Neural progenitor cell (in vitro differentiated cells): ENCODE results near the gene YTHDF2. TPM values are rescaled to one million over a fixed set of nuclear protein-coding genes. Genes with fewer than 3 reads are reported as not detected.

Experiments used
- DNase-seq: peaks from one replicate; pipeline ENCODE4 v3.0.0-alpha.2; 2016; ENCODE audit warnings: low spot score
- H2AFZ ChIP-seq: fragments of 200-600 bp; sonication (generic); replicated peaks from 2 replicates; pipeline ENCODE4 v1.6.1; 2016; ENCODE audit warnings: antibody characterized with exemption
- H3F3A ChIP-seq: fragments of 200-600 bp; sonication (generic); 2 replicates; pipeline ENCODE4 v1.6.1; 2016; ENCODE audit warnings: antibody characterized with exemption, low read depth
- H3K27ac ChIP-seq: fragments of 200-600 bp; sonication (generic); 2 replicates; pipeline ENCODE4 v1.5.1; 2016; ENCODE audit warnings: mild to moderate bottlenecking
- H3K27me3 ChIP-seq: fragments of 200-600 bp; sonication (generic); 2 replicates; pipeline ENCODE4 v1.6.1; 2016; ENCODE audit warnings: mild to moderate bottlenecking, moderate library complexity
- H3K36me3 ChIP-seq: fragments of 200-600 bp; sonication (generic); 2 replicates; pipeline ENCODE4 v1.5.1; 2016
- H3K4me1 ChIP-seq: fragments of 200-600 bp; sonication (generic); 2 replicates; pipeline ENCODE4 v1.6.1; 2016; ENCODE audit warnings: mixed run types
- H3K4me2 ChIP-seq: fragments of 200-600 bp; sonication (generic); 2 replicates; pipeline ENCODE4 v1.6.1; 2016
- H3K4me3 ChIP-seq: fragments of 200-600 bp; sonication (generic); 2 replicates; pipeline ENCODE4 v1.5.1; 2016
- H3K79me2 ChIP-seq: fragments of 200-600 bp; sonication (generic); 2 replicates; pipeline ENCODE4 v1.6.1; 2016; ENCODE audit warnings: low read depth
- H3K9ac ChIP-seq: fragments of 200-600 bp; sonication (generic); 2 replicates; pipeline ENCODE4 v1.6.1; 2016
- H3K9me3 ChIP-seq: fragments of 200-600 bp; sonication (generic); 2 replicates; pipeline ENCODE4 v1.5.1; 2016; ENCODE audit warnings: low read depth
- H4K20me1 ChIP-seq: fragments of 200-600 bp; sonication (generic); 2 replicates; pipeline ENCODE4 v1.6.1; 2016; ENCODE audit warnings: low read depth
- H3K27ac Mint-ChIP-seq: 3 replicates; pipeline ENCODE4 v1.8.0; 2021; ENCODE audit warnings: mixed read lengths
- H3K27me3 Mint-ChIP-seq: 2 replicates; pipeline ENCODE4 v1.8.0; 2022; ENCODE audit warnings: low read depth, mild to moderate bottlenecking, inconsistent platforms, moderate library complexity, mixed read lengths; ENCODE audit not compliant: insufficient read depth
- H3K36me3 Mint-ChIP-seq: 3 replicates; pipeline ENCODE4 v1.8.0; 2021; ENCODE audit warnings: mixed read lengths
- H3K4me1 Mint-ChIP-seq: 3 replicates; pipeline ENCODE4 v1.8.0; 2021; ENCODE audit warnings: mixed read lengths
- H3K4me3 Mint-ChIP-seq: 3 replicates; pipeline ENCODE4 v1.8.0; 2021; ENCODE audit warnings: mild to moderate bottlenecking, moderate library complexity, mixed read lengths
- H3K9me3 Mint-ChIP-seq: 3 replicates; pipeline ENCODE4 v1.8.0; 2020; ENCODE audit warnings: mixed read lengths
- EZH2 ChIP-seq: fragments of 200-600 bp; sonication (generic); IDR thresholded peaks from 2 replicates; pipeline ENCODE4 v1.6.1; 2017; ENCODE audit warnings: antibody characterized with exemption, mild to moderate bottlenecking, moderate library complexity
- EZH2phosphoT487 ChIP-seq: fragments of 200-600 bp; sonication (generic); IDR thresholded peaks from 2 replicates; pipeline ENCODE4 v1.6.1; 2017; ENCODE audit warnings: antibody characterized with exemption
- total RNA-seq: library from RNA; depleted of rRNA; stranded (reverse); fragments of >200 nt; gene quantifications from 2 replicates; pipeline ENCODE4 v1.2.3, GENCODE V29; 2015; ENCODE audit warnings: low replicate concordance
- TF ChIP-seq, protein P1 (sequence below): fragments of 200-600 bp; sonication (generic); IDR thresholded peaks from 2 replicates; pipeline ENCODE4 v1.5.1; 2017; ENCODE audit warnings: antibody characterized with exemption, mild to moderate bottlenecking

YTHDF2 gene
- total RNA-seq, 1 donor from 2014 or later, result 107 TPM

GRCh38 chr1:28807986-28808385, 71.2 kb downstream of the YTHDF2 start:
- Histone ChIP-seq H3K36me3 (no peaks in the 10 kb centered on the region), H3K27me3 (peaks cover 32% of the 10 kb centered on the region), H2AFZ (no peak overlapping the region), H4K20me1 (no peaks in the 10 kb centered on the region), H3K4me1 (peaks cover 6% of the 10 kb centered on the region), H3F3A (peaks cover 9% of the 10 kb centered on the region), H3K79me2 (no peaks in the 10 kb centered on the region), H3K9ac (no peak overlapping the region), H3K9me3 (no peaks in the 10 kb centered on the region), H3K4me3 (no peak overlapping the region), H3K27ac (no peak overlapping the region), H3K4me2 (no peak overlapping the region)
- Mint-ChIP-seq H3K4me1 (peaks cover 40% of the 10 kb centered on the region), H3K9me3 (peaks cover 8% of the 10 kb centered on the region), H3K4me3 (no peak overlapping the region), H3K36me3 (no peaks in the 10 kb centered on the region), H3K27me3 (peaks cover 33% of the 10 kb centered on the region), H3K27ac (no peak overlapping the region)
- TF ChIP-seq EZH2phosphoT487, result no peak
- TF ChIP-seq, protein P1, sequence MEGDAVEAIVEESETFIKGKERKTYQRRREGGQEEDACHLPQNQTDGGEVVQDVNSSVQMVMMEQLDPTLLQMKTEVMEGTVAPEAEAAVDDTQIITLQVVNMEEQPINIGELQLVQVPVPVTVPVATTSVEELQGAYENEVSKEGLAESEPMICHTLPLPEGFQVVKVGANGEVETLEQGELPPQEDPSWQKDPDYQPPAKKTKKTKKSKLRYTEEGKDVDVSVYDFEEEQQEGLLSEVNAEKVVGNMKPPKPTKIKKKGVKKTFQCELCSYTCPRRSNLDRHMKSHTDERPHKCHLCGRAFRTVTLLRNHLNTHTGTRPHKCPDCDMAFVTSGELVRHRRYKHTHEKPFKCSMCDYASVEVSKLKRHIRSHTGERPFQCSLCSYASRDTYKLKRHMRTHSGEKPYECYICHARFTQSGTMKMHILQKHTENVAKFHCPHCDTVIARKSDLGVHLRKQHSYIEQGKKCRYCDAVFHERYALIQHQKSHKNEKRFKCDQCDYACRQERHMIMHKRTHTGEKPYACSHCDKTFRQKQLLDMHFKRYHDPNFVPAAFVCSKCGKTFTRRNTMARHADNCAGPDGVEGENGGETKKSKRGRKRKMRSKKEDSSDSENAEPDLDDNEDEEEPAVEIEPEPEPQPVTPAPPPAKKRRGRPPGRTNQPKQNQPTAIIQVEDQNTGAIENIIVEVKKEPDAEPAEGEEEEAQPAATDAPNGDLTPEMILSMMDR, result no peak
- TF ChIP-seq EZH2, result no peak
- no peak for DNase-seq

GRCh38 chr1:28811369-28811765, 74.6 kb downstream of the YTHDF2 start:
- TF ChIP-seq EZH2, result no peak
- TF ChIP-seq EZH2phosphoT487, result no peak
- TF ChIP-seq, protein P1, result no peak
- Mint-ChIP-seq H3K36me3 (no peaks in the 10 kb centered on the region), H3K9me3 (no peaks in the 10 kb centered on the region), H3K27ac (no peak overlapping the region), H3K27me3 (peaks cover 47% of the 10 kb centered on the region), H3K4me3 (peak overlapping the region; percentile 81), H3K4me1 (peaks cover 35% of the 10 kb centered on the region)
- H3F3A ChIP-seq, result peaks cover 13% of the 10 kb centered on the region
- peaks cover 17% of the 10 kb centered on the region for H3K4me1 ChIP-seq
- peaks cover 55% of the 10 kb centered on the region for H3K27me3 ChIP-seq
- H3K36me3 ChIP-seq, result no peaks in the 10 kb centered on the region
- DNase-seq, result no peak
- no peaks in the 10 kb centered on the region for H4K20me1 ChIP-seq
- no peaks in the 10 kb centered on the region for H3K9me3 ChIP-seq
- no peaks in the 10 kb centered on the region for H3K79me2 ChIP-seq
- H3K4me2 ChIP-seq, result no peak overlapping the region
- H3K4me3 ChIP-seq, result no peak overlapping the region
- H3K27ac ChIP-seq, result no peak overlapping the region
- no peak overlapping the region for H3K9ac ChIP-seq
- no peak overlapping the region for H2AFZ ChIP-seq

GRCh38 chr1:28811766-28812668, 75.3 kb downstream of the YTHDF2 start, which contains the start of gene OPRD1:
Gene OPRD1 (plus strand): TSS chr1:28812170. CDS start chr1:28812384, 214 bp downstream.
- H3K4me3 Mint-ChIP-seq, result peak within 1 kb of the TSS; percentile 81
- no peaks in the 10 kb centered on the region for H3K9me3 ChIP-seq
- H3K27me3 Mint-ChIP-seq, result peaks cover 48% of the 10 kb centered on the region
- DNase-seq, result peak; percentile 75
- peaks cover 13% of the 10 kb centered on the region for H3F3A ChIP-seq
- H3K4me1 Mint-ChIP-seq, result peaks cover 34% of the 10 kb centered on the region
- no peaks in the 10 kb centered on the region for H3K36me3 ChIP-seq
- no peaks in the 10 kb centered on the region for H3K36me3 Mint-ChIP-seq
- peak within 1 kb of the TSS; percentile 79 for H3K4me2 ChIP-seq
- peaks cover 55% of the 10 kb centered on the region for H3K27me3 ChIP-seq
- no peak within 1 kb of the TSS for H3K27ac Mint-ChIP-seq
- TF ChIP-seq EZH2phosphoT487 (peak; percentile 77), EZH2 (peak; percentile 78)
- TF ChIP-seq, protein P1, result no peak
- H4K20me1 ChIP-seq, result no peaks in the 10 kb centered on the region
- no peak within 1 kb of the TSS for H3K27ac ChIP-seq
- no peak within 1 kb of the TSS for H3K9ac ChIP-seq
- H3K9me3 Mint-ChIP-seq, result no peaks in the 10 kb centered on the region
- no peaks in the 10 kb centered on the region for H3K79me2 ChIP-seq
- peak within 1 kb of the TSS; percentile 43 for H3K4me3 ChIP-seq
- peaks cover 17% of the 10 kb centered on the region for H3K4me1 ChIP-seq
- H2AFZ ChIP-seq, result peak within 1 kb of the TSS; percentile 99
